Measurements from ENCODE around the gene MAML3. TPM values are rescaled to one million over a fixed set of nuclear protein-coding genes. Genes with fewer than 3 reads are reported as not detected.

MAML3 gene
- total RNA-seq, 1 experiment from 2014 or later: 12.1 TPM

GRCh38 chr4:139962130-139962684 is 191.8 kb downstream of the MAML3 start:
- Mint-ChIP-seq H3K27me3 (ENCODE audit: insufficient read depth, unreplicated experiment) (no peaks in the 10 kb centered on the region), H3K36me3 (ENCODE audit: insufficient read depth, unreplicated experiment) (no peaks in the 10 kb centered on the region)

GRCh38 chr4:139961344-139961946 is 192.5 kb downstream of the MAML3 start:
- DNase-seq: no peak
- H3K4me3 ChIP-seq (ENCODE audit: low read depth, low read length): no peak overlapping the region
- Mint-ChIP-seq H3K4me3 (ENCODE audit: unreplicated experiment) (no peak overlapping the region), H3K27ac (ENCODE audit: unreplicated experiment) (no peak overlapping the region), H3K4me1 (ENCODE audit: low read depth, unreplicated experiment) (no peaks in the 10 kb centered on the region), H3K9me3 (ENCODE audit: unreplicated experiment) (no peaks in the 10 kb centered on the region), H3K27me3 (ENCODE audit: insufficient read depth, unreplicated experiment) (no peaks in the 10 kb centered on the region), H3K36me3 (ENCODE audit: insufficient read depth, unreplicated experiment) (no peaks in the 10 kb centered on the region)
- H3K9me3 ChIP-seq: no peaks in the 10 kb centered on the region
- POLR2A ChIA-PET: no interaction called here
- no TSS peak for BruUV-seq (replicated peaks)
- H3K36me3 ChIP-seq (ENCODE audit: control insufficient read depth, insufficient read depth, low read length): no peaks in the 10 kb centered on the region
- no peaks in the 10 kb centered on the region for H3K27me3 ChIP-seq (replicated peaks; ENCODE audit: control insufficient read depth, insufficient read depth, low read length)
- CTCF ChIA-PET: no interaction called here
- TF ChIP-seq CTCF (IDR thresholded peaks at IDR 0.05; ENCODE audit: insufficient read depth in 1 of 2, low read depth in 1 of 2, low read length in 1 of 2, severe bottlenecking in 1 of 2, unreplicated experiment in 1 of 2): no peak
- intact Hi-C loops (cut with micrococcal nuclease; ENCODE audit: unreplicated experiment): no loop called here
- no peaks in the 10 kb centered on the region for H3K4me1 ChIP-seq

More at GRCh38 chr4:139962130-139962684, 191.8 kb downstream of the MAML3 start:
- intact Hi-C loops (cut with micrococcal nuclease; ENCODE audit: unreplicated experiment): no loop called here
- no peaks in the 10 kb centered on the region for H3K4me1 Mint-ChIP-seq (ENCODE audit: low read depth, unreplicated experiment)
- no peak overlapping the region for H3K4me3 Mint-ChIP-seq (ENCODE audit: unreplicated experiment)
- ChIA-PET POLR2A (no interaction called here), CTCF (no interaction called here)
- no peak for TF ChIP-seq CTCF (IDR thresholded peaks at IDR 0.05; ENCODE audit: insufficient read depth in 1 of 2, low read depth in 1 of 2, low read length in 1 of 2, severe bottlenecking in 1 of 2, unreplicated experiment in 1 of 2)
- DNase-seq: no peak
- Histone ChIP-seq H3K4me3 (ENCODE audit: low read depth, low read length) (no peak overlapping the region), H3K9me3 (no peaks in the 10 kb centered on the region), H3K27me3 (replicated peaks; ENCODE audit: control insufficient read depth, insufficient read depth, low read length) (no peaks in the 10 kb centered on the region), H3K36me3 (ENCODE audit: control insufficient read depth, insufficient read depth, low read length) (no peaks in the 10 kb centered on the region), H3K4me1 (no peaks in the 10 kb centered on the region)
- no peaks in the 10 kb centered on the region for H3K9me3 Mint-ChIP-seq (ENCODE audit: unreplicated experiment)
- no peak overlapping the region for H3K27ac Mint-ChIP-seq (ENCODE audit: unreplicated experiment)
- no TSS peak for BruUV-seq (replicated peaks)

- H3K4me3 Mint-ChIP-seq (ENCODE audit: unreplicated experiment): no peak overlapping the region
Observed at GRCh38 chr4:139959396-139959795, 194.6 kb downstream of the MAML3 start.

More at GRCh38 chr4:139959396-139959795, 194.6 kb downstream of the MAML3 start:
- Mint-ChIP-seq H3K9me3 (ENCODE audit: unreplicated experiment) (no peaks in the 10 kb centered on the region), H3K27me3 (ENCODE audit: insufficient read depth, unreplicated experiment) (no peaks in the 10 kb centered on the region), H3K4me1 (ENCODE audit: low read depth, unreplicated experiment) (no peaks in the 10 kb centered on the region), H3K27ac (ENCODE audit: unreplicated experiment) (no peak overlapping the region), H3K36me3 (ENCODE audit: insufficient read depth, unreplicated experiment) (no peaks in the 10 kb centered on the region)
- Histone ChIP-seq H3K36me3 (ENCODE audit: control insufficient read depth, insufficient read depth, low read length) (no peaks in the 10 kb centered on the region), H3K4me3 (ENCODE audit: low read depth, low read length) (no peak overlapping the region), H3K4me1 (no peaks in the 10 kb centered on the region), H3K27me3 (replicated peaks; ENCODE audit: control insufficient read depth, insufficient read depth, low read length) (no peaks in the 10 kb centered on the region), H3K9me3 (no peaks in the 10 kb centered on the region)
- CTCF ChIA-PET: no interaction called here
- DNase-seq: no peak
- TF ChIP-seq CTCF (IDR thresholded peaks at IDR 0.05; ENCODE audit: insufficient read depth in 1 of 2, low read depth in 1 of 2, low read length in 1 of 2, severe bottlenecking in 1 of 2, unreplicated experiment in 1 of 2): no peak
- POLR2A ChIA-PET: no interaction called here
- intact Hi-C loops (cut with micrococcal nuclease; ENCODE audit: unreplicated experiment): no loop called here
- no TSS peak for BruUV-seq (replicated peaks)

Measured in Caco-2 (cell line).